Naive thymus-derived CD8-positive, alpha-beta T cell (primary cell): ENCODE data around the gene APBA2. TPM values are rescaled to one million over a fixed set of nuclear protein-coding genes. Genes with fewer than 3 reads are reported as not detected.

ENCODE experiments used
- ATAC-seq, 2 donors: fragments of 150-1000 bp; cut with Tn5 transposase in 1 of 2; sonication (Bioruptor Pico), chemical (Tn5 transposase) in 1 of 2; 1 replicate in 1 of 2; 2 replicates in 1 of 2; pipeline ENCODE4 v1.10.0; 2021; ENCODE audit warnings: mild to moderate bottlenecking in 2 of 2, moderate library complexity in 2 of 2
- POLR2A ChIA-PET: fragments of 350-600 bp; sonication (Branson Sonifier 250); formaldehyde crosslinking; loops from one replicate; lab custom pipeline; 2021; ENCODE audit warnings: antibody characterized with exemption; lab: Charles Lee
- DNase-seq, 10 donors: peaks; one replicate each; pipeline versions ENCODE4 v3.0.0 to v3.0.0-alpha.2; 2020 to 2022
- H3K27ac Mint-ChIP-seq, 10 donors: one replicate each; pipeline ENCODE4 v1.8.0; 2020 to 2022; ENCODE audit warnings: mild to moderate bottlenecking in 10 of 10, mixed read lengths in 10 of 10, moderate library complexity in 4 of 10, inconsistent platforms in 1 of 10
- H3K27me3 Mint-ChIP-seq, 5 donors: one replicate each; pipeline ENCODE4 v1.8.0; 2021 to 2022; ENCODE audit warnings: mixed read lengths in 5 of 5
- H3K36me3 Mint-ChIP-seq, 3 donors: one replicate each; pipeline ENCODE4 v1.8.0; 2020 to 2022; ENCODE audit warnings: mixed read lengths in 3 of 3, mild to moderate bottlenecking in 2 of 3, inconsistent platforms in 1 of 3
- H3K4me1 Mint-ChIP-seq, 4 donors: one replicate each; pipeline ENCODE4 v1.8.0; 2021 to 2022; ENCODE audit warnings: mixed read lengths in 4 of 4
- H3K4me3 Mint-ChIP-seq, 10 donors: one replicate each; pipeline ENCODE4 v1.8.0; 2020 to 2022; ENCODE audit warnings: mild to moderate bottlenecking in 10 of 10, mixed read lengths in 10 of 10, moderate library complexity in 6 of 10, inconsistent platforms in 1 of 10
- H3K9me3 Mint-ChIP-seq, 9 donors: one replicate each; pipeline ENCODE4 v1.8.0; 2020 to 2022; ENCODE audit warnings: mixed read lengths in 9 of 9, mild to moderate bottlenecking in 3 of 9, inconsistent platforms in 1 of 9, moderate library complexity in 1 of 9
- polyA plus RNA-seq, 3 donors: library from polyadenylated mRNA; unstranded; fragments of 300-500 nt; fragmentation: Illumina TruSeq; gene quantifications; one replicate each; pipeline ENCODE4 v1.2.3, GENCODE V29; 2021
- total RNA-seq, 8 experiments: library from RNA in 2 of 8; stranded (reverse) in 2 of 8; gene quantifications; one replicate each; pipeline ENCODE4 v1.2.3 and lab custom pipeline; 2021 to 2026

Gene APBA2
- total and polyA plus RNA-seq, 5 experiments from 2014 or later: 75.5 to 216 (median 164) TPM

DNA sequence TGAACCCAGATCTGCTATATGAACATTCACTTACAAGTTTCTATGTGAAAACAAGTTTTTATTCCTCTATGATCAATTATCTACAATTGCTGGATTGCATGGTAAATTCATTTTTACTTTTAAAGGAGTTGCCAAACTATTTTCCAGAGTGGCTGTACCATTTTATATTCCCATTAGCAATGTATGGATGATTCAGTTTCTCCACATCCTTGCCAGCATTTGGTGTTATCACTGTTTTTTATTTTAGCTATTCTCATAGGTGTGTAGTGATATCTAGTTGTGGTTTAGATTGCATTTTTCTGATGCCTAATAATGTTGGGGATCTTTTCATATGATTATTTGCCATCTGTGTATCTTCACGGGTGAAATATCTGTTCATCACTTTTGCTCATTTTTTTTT is 78.3 kb downstream of the APBA2 start:
- peaks cover 41 to 84% (median 66%) of the 10 kb centered on the region in 4 donors for H3K4me1 Mint-ChIP-seq
- no peaks in the 10 kb centered on the region for H3K9me3 Mint-ChIP-seq
- no peak overlapping the region for H3K4me3 Mint-ChIP-seq
- H3K27ac Mint-ChIP-seq: peak overlapping the region in 5 of 10 donors; percentile 15 to 83 (median 66)
- H3K36me3 Mint-ChIP-seq: peaks cover 4 to 35% (median 12%) of the 10 kb centered on the region in 3 donors
- no peaks in the 10 kb centered on the region for H3K27me3 Mint-ChIP-seq
- DNase-seq (no peak), ATAC-seq (no peak)
- POLR2A ChIA-PET: interaction anchor here (0.7 kb wide), 3 partner anchors 10 to 93 kb away, joined by 3 to 5 read pairs (median 4); no protein-coding TSS in a partner anchor

DNA sequence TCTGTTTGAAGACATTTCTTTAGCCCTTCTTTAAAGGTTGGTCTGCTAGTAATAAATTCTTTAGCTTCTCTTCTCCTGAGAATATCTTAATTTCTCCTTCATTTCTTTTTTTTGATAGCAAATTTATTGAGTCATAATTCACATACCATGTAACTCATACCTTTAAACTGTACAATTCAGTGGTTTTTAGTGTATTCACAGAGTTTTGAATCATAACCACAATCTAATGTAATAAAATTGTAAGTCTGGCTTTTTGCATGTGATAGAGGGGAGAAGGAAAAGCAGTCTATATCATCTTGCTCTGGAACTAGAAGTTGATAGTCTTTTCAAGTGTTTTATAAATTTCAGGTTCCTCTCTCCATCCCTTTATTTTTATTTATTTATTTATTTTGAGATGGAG is 81.3 kb downstream of the APBA2 start:
- Mint-ChIP-seq H3K4me1 (peaks cover 42 to 73% (median 64%) of the 10 kb centered on the region in 4 donors), H3K4me3 (peak overlapping the region in 2 of 10 donors; percentile 34 to 40), H3K36me3 (peaks cover 4 to 43% (median 7%) of the 10 kb centered on the region in 3 donors), H3K9me3 (no peaks in the 10 kb centered on the region), H3K27me3 (no peaks in the 10 kb centered on the region), H3K27ac (peak overlapping the region in 6 of 10 donors; percentile 3 to 75 (median 34))
- POLR2A ChIA-PET: interaction anchor here (1.0 kb wide), 1 partner anchor 20 kb away, joined by 3 read pairs; no protein-coding TSS in a partner anchor
- DNase-seq (no peak), ATAC-seq (no peak)

DNA sequence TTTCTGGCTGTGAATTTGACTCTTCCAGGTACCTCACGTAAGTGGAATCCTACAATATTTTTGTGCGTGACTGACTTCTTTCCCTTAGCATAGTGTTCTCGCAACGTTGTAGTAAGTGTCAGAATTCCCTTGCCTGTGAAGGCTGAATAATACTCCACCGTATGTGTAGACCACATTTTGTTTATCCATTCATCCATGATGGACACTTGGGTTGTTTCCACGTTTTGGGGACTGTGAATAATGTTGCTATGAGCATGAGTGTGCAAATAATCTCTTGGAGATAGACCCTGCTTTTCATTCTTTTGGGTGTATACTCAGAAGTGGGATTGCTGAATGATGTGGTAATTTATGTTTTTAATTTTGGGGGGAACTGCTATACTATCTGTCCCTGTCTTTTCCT is 82.2 kb downstream of the APBA2 start:
- H3K27ac Mint-ChIP-seq: peak overlapping the region in 7 of 10 donors; percentile 8 to 83 (median 46)
- H3K4me1 Mint-ChIP-seq: peaks cover 40 to 76% (median 66%) of the 10 kb centered on the region in 4 donors
- DNase-seq (no peak), ATAC-seq (no peak)
- POLR2A ChIA-PET: no interaction called here
- no peak overlapping the region for H3K4me3 Mint-ChIP-seq
- H3K36me3 Mint-ChIP-seq: peaks cover 4 to 41% (median 7%) of the 10 kb centered on the region in 3 donors
- no peaks in the 10 kb centered on the region for H3K27me3 Mint-ChIP-seq
- H3K9me3 Mint-ChIP-seq: no peaks in the 10 kb centered on the region

DNA sequence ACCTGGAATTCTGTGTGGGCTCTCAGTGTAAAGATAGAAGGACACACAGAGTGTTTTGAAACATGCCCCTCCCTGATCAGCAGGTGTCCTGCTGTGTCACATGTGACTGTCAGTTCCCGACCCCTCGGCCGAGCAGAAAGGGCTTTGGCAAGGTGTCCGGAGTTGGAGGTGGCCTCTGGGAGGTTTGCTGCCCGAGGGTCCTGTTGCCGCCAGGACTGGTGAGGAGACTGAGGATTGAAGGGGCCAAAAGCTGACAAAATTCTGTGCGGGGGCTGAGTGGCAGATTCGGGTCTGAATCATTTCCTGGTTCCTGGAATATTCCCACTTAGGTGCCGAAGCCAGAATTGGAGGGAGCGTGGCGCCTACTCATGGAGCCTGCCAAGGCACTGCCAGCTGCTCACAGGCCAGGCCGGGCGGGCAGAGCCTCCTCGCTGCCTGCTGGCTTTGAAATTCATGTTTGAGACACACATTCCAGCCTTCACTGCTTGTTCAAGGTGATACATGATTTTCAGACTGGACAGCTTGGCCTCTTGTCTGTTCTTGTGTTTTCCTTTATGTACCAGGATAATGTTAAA is 83.8 kb downstream of the APBA2 start:
- no peak for ATAC-seq
- POLR2A ChIA-PET: no interaction called here
- Mint-ChIP-seq H3K27ac (peak overlapping the region in 3 of 10 donors; percentile 31 to 46 (median 43)), H3K4me1 (peaks cover 40 to 79% (median 68%) of the 10 kb centered on the region in 4 donors), H3K27me3 (no peaks in the 10 kb centered on the region), H3K4me3 (no peak overlapping the region), H3K9me3 (no peaks in the 10 kb centered on the region), H3K36me3 (peaks cover 0 to 30% (median 2%) of the 10 kb centered on the region in 3 donors)
- peak in 1 of 10 donors; percentile 7 for DNase-seq

DNA sequence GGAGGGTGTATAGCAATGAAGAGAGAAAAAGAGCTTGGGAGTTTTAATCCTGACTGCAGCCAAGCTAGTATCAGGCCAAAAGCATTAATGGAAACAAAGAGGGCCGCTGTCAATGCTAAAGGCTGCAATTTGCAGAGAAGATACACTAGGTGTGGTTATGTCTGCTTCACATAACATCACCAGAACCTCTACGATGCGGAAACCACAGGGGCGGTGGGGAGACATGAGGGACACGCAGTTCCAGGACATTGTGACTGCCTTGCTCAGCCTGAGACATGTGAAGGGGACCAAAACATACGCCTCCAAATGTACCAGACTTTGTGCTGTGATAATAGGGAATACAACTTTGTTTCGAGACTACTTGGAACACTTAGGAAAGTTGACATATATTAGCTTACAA is 88.4 kb downstream of the APBA2 start:
- POLR2A ChIA-PET: interaction anchor here (0.6 to 2.7 kb wide), 14 partner anchors 11 to 88 kb away, joined by 3 to 9 read pairs (median 4); partner anchors contain the start of gene APBA2
- Mint-ChIP-seq H3K9me3 (no peaks in the 10 kb centered on the region), H3K27me3 (no peaks in the 10 kb centered on the region), H3K36me3 (peaks cover 0 to 15% (median 2%) of the 10 kb centered on the region in 3 donors), H3K4me3 (peak overlapping the region; percentile 21 to 79 (median 60)), H3K27ac (peak overlapping the region; percentile 46 to 96 (median 92)), H3K4me1 (peaks cover 25 to 71% (median 60%) of the 10 kb centered on the region in 4 donors)
- DNase-seq (peak; percentile 23 to 84 (median 68)), ATAC-seq (peak; percentile 97 to 98)

DNA sequence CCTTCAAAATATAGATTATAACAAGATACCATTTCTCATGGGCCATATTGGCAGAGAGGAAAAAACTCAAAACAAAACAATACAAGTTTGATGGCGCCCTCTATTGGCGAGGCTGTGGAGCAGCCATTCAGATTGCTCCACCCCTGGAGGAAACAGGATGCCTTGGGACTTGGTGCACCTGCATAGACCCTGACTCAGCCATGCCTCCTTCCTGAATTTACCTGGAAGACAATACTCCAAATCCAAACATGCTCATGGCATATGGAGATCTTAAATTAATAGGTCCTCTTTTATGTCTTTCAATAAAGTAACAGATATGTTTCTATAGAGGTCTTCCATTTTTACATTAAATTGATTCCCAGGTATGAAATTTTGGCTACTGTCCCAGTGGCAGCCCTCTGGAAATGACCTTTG is 90.0 kb downstream of the APBA2 start:
- DNase-seq: peak; percentile 61 to 85 (median 74)
- peaks cover 34 to 82% (median 72%) of the 10 kb centered on the region in 4 donors for H3K4me1 Mint-ChIP-seq
- no peaks in the 10 kb centered on the region for H3K27me3 Mint-ChIP-seq
- POLR2A ChIA-PET: interaction anchor here (1.8 to 2.7 kb wide), 3 partner anchors 38 to 90 kb away, joined by 5 to 9 read pairs (median 7); partner anchors contain the start of gene APBA2
- ATAC-seq: peak; percentile 58 to 60
- peak overlapping the region in 4 of 10 donors; percentile 28 to 57 (median 48) for H3K4me3 Mint-ChIP-seq
- peaks cover 0 to 17% (median 0%) of the 10 kb centered on the region in 3 donors for H3K36me3 Mint-ChIP-seq
- no peaks in the 10 kb centered on the region for H3K9me3 Mint-ChIP-seq
- H3K27ac Mint-ChIP-seq: peak overlapping the region in 9 of 10 donors; percentile 67 to 91 (median 84)

DNA sequence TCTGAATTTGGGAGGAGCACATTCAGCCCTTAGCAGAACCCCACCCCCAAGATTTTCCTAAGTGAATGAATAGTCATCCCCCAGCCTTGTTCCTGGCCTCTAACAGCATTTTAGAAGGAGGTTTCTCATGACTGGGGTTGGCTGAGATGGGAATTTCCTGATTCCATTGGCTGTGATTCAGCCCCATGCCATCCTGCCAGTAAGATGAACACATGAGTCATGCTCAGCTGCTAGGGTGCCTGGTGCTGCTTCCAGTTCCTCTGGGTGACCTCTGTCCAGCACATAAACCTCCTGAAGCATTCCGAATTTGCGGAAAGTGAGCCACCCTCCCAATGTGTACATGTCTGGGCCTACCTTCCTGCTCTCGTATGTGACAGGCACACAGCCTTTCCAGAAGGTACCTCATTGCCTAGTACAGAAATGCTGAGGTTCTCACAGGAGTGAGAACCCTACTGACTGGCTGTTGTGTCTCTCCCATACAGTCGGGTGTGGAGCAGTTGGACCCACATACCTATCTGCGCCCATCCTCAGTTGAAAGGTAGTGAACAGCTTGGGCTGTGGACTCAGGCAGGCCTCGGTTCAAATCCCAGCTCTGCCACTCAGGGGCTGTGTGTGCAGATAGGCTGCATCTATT is 91.7 kb downstream of the APBA2 start:
- no peaks in the 10 kb centered on the region for H3K9me3 Mint-ChIP-seq
- H3K4me3 Mint-ChIP-seq: no peak overlapping the region
- DNase-seq (no peak), ATAC-seq (no peak)
- peaks cover 0 to 19% (median 0%) of the 10 kb centered on the region in 3 donors for H3K36me3 Mint-ChIP-seq
- peak overlapping the region in 3 of 10 donors; percentile 40 to 60 (median 48) for H3K27ac Mint-ChIP-seq
- H3K4me1 Mint-ChIP-seq: peaks cover 30 to 76% (median 63%) of the 10 kb centered on the region in 4 donors
- no peaks in the 10 kb centered on the region for H3K27me3 Mint-ChIP-seq
- POLR2A ChIA-PET: interaction anchor here (0.8 to 1.0 kb wide), 2 partner anchors 99 to 104 kb away, joined by 3 to 6 read pairs; no protein-coding TSS in a partner anchor

DNA sequence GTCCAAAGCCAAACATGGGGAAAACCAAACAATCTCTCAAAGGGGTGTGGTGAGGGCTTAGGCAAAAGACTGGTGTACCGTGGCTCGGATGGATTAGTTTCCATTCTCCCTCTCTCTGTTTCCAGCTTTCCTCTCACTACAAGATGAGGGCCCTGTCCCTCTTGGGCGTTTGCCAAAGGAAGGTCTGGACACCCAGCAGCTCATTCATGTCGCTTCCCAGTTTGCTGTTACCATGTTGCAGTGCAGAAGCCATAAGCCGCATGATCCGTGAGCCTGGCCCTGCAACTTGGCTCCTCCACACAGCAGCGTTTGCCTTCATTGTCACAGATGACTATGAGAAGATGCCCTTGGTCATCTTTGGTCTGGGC is 92.2 kb downstream of the APBA2 start:
- POLR2A ChIA-PET: interaction anchor here (0.8 to 1.1 kb wide), 3 partner anchors 57 to 104 kb away, joined by 3 to 6 read pairs (median 3); no protein-coding TSS in a partner anchor
- H3K36me3 Mint-ChIP-seq: peaks cover 0 to 19% (median 0%) of the 10 kb centered on the region in 3 donors
- H3K27me3 Mint-ChIP-seq: no peaks in the 10 kb centered on the region
- H3K4me3 Mint-ChIP-seq: no peak overlapping the region
- peak overlapping the region in 4 of 10 donors; percentile 35 to 60 (median 44) for H3K27ac Mint-ChIP-seq
- peaks cover 30 to 76% (median 63%) of the 10 kb centered on the region in 4 donors for H3K4me1 Mint-ChIP-seq
- no peak for ATAC-seq
- no peaks in the 10 kb centered on the region for H3K9me3 Mint-ChIP-seq
- DNase-seq: no peak

DNA sequence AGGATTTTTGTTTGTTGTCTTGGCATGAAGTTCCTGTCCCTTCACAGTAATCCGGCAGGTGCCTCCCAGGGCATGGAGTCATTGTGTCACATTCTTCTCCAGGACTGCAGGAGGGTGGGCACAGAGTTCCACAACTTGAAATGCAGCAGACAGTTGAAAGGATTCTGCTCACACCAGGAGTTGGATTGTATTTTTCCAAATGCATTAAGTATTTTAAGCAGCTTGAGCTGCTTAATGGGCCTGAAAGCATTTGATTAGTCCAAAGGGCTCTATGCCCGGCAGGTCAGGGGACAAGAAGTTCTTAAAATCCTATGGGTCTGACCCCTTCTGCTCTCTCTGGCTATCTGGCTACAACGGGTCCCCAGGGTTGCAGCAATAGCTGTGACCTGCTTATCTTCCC is 92.9 kb downstream of the APBA2 start:
- Mint-ChIP-seq H3K36me3 (peaks cover 0 to 19% (median 0%) of the 10 kb centered on the region in 3 donors), H3K27ac (peak overlapping the region in 2 of 10 donors; percentile 35 to 67), H3K4me1 (peaks cover 29 to 77% (median 61%) of the 10 kb centered on the region in 4 donors), H3K9me3 (no peaks in the 10 kb centered on the region), H3K27me3 (no peaks in the 10 kb centered on the region), H3K4me3 (peak overlapping the region in 1 of 10 donors; percentile 58)
- no peak for ATAC-seq
- no peak for DNase-seq
- POLR2A ChIA-PET: interaction anchor here (1.1 kb wide), 1 partner anchor 58 kb away, joined by 3 read pairs; no protein-coding TSS in a partner anchor

DNA sequence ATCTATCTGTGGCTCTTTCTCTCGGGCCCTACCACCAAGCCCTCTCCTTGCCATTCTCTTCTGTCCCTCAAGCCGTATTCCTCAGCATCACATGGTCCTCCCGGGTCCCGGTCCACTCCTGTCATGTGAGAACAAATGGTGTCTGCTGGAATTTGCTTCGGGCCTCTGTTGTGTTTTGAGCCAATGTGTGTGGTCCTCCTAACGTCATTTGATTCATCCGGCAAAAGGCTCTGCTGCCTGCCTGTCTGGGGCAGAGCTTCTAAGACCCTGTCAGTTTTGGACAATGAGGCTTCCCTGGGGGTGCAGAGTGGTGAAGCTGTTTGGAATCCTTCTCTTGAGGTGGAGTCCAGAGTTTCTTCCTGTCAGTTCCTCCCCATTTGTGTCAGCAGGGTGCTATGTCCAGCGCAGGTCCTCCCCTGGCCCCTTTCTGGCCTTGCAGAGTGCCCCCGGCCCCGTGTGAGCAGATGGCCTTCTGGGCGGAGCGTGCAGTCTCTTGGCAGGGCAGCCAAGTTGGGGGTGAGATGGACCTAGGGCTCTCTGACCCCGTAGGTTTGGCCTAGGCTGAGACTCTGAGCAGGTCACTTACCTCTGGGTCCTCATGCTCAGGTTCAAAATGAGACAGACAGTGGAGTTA is 93.6 kb downstream of the APBA2 start:
- H3K4me1 Mint-ChIP-seq: peaks cover 27 to 77% (median 59%) of the 10 kb centered on the region in 4 donors
- ATAC-seq (no peak), DNase-seq (no peak)
- H3K9me3 Mint-ChIP-seq: no peaks in the 10 kb centered on the region
- no peaks in the 10 kb centered on the region for H3K27me3 Mint-ChIP-seq
- H3K27ac Mint-ChIP-seq: peak overlapping the region in 7 of 10 donors; percentile 5 to 69 (median 44)
- peak overlapping the region in 4 of 10 donors; percentile 2 to 58 (median 6) for H3K4me3 Mint-ChIP-seq
- POLR2A ChIA-PET: no interaction called here
- H3K36me3 Mint-ChIP-seq: peaks cover 0 to 19% (median 0%) of the 10 kb centered on the region in 3 donors

DNA sequence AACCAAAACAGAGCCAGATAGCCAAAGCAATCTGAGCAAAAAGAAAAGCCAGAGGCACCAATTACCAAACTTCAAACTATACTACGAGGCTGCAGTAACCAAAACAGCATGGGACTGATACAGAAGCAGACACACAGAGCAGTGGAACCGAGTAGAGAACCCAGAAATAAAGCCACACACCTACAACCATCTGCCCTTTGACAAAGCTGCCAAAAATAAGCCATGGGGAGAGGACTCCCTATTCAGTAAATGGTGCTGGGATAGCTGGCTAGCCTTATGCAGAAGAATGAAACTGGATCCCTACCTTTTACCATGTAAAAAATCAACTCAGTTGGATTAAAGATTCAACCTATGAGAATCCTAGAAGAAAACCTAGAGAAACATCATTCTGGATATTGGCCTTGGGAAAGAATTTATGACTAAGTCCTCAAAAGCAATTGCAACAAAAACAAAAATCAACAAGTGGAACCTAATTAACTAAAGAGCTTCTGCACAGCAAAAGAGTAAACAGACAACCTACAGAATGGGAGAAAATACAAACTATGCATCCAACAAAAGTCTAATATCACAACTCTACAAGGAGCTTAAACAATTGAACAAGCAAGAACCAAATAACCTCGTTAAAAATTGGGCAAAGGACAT is 95.1 kb downstream of the APBA2 start:
- DNase-seq: no peak
- POLR2A ChIA-PET: no interaction called here
- Mint-ChIP-seq H3K9me3 (no peaks in the 10 kb centered on the region), H3K27ac (peak overlapping the region in 6 of 10 donors; percentile 3 to 72 (median 42)), H3K4me1 (peaks cover 37 to 77% (median 61%) of the 10 kb centered on the region in 4 donors), H3K36me3 (peaks cover 0 to 22% (median 0%) of the 10 kb centered on the region in 3 donors), H3K4me3 (no peak overlapping the region), H3K27me3 (no peaks in the 10 kb centered on the region)
- no peak for ATAC-seq

DNA sequence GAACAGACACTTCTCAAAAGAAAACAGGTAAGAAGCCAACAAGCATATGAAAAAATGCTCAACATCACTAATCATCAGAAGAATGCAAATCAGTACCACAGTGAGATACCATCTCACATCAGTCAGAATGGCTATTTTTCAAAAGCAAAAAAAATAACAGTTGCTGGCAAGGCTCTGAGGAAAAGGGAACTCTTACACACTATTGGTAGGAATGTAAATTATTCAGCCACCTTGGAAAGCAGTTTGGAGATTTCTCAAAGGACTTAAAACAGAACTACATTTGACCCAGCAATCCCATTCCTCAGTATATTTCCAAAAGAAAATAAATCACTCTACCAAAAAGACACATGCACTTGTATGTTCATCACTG is 95.6 kb downstream of the APBA2 start:
- peak overlapping the region in 2 of 10 donors; percentile 3 to 14 for H3K27ac Mint-ChIP-seq
- peaks cover 0 to 22% (median 0%) of the 10 kb centered on the region in 3 donors for H3K36me3 Mint-ChIP-seq
- POLR2A ChIA-PET: no interaction called here
- H3K27me3 Mint-ChIP-seq: no peaks in the 10 kb centered on the region
- H3K4me1 Mint-ChIP-seq: peaks cover 40 to 79% (median 61%) of the 10 kb centered on the region in 4 donors
- no peak overlapping the region for H3K4me3 Mint-ChIP-seq
- H3K9me3 Mint-ChIP-seq: no peaks in the 10 kb centered on the region
- DNase-seq (no peak), ATAC-seq (no peak)
